ENCODE results near the gene ZNF143.

- TF ChIP-seq ZNF224 (CRISPR knock-in tag; IDR thresholded peaks at IDR 0.05) (no peak), TCF12 (IDR thresholded peaks at IDR 0.05) (no peak), TCF12 (CRISPR knock-in tag; IDR thresholded peaks at IDR 0.05) (no peak), SMAD3 (CRISPR knock-in tag; IDR thresholded peaks at IDR 0.05) (no peak), HBP1 (CRISPR knock-in tag; IDR thresholded peaks at IDR 0.05; ENCODE audit: low read depth) (no peak), CTCF (CRISPR knock-in tag; IDR thresholded peaks at IDR 0.05) (no peak), ZNF510 (CRISPR knock-in tag; IDR thresholded peaks at IDR 0.05; ENCODE audit: low read depth) (no peak), YY1 (IDR thresholded peaks at IDR 0.05; ENCODE audit: insufficient read depth, insufficient replicate concordance, low read depth, low read length) (no peak), CREB1 (IDR thresholded peaks at IDR 0.05) (no peak), CREB1 (CRISPR knock-in tag; IDR thresholded peaks at IDR 0.05) (no peak), ZNF792 (CRISPR knock-in tag; IDR thresholded peaks at IDR 0.05) (no peak; the same call in 1 of the 2 replicates)
Measured at GRCh38 chr11:9569588-9570164, 108.9 kb downstream of the ZNF143 start.
